BLaER1 (cell line): Measurements from ENCODE around the gene NAPA.
A peak's percentile ranks its signal among the peaks of the same experiment; 100 is the strongest.

Source experiments
- H3K27ac ChIP-seq: shearing (Covaris generic); formaldehyde crosslinking; 2 replicates; pipeline ENCODE4 v1.8.1; 2022
- H3K27me3 ChIP-seq: shearing (Covaris generic); formaldehyde crosslinking; 2 replicates; pipeline ENCODE4 v1.8.1; 2022
- H3K36me3 ChIP-seq: shearing (Covaris generic); formaldehyde crosslinking; 2 replicates; pipeline ENCODE4 v1.8.1; 2022
- H3K4me1 ChIP-seq: shearing (Covaris generic); formaldehyde crosslinking; 2 replicates; pipeline ENCODE4 v1.8.1; 2022
- H3K4me2 ChIP-seq: shearing (Covaris generic); formaldehyde crosslinking; 2 replicates; pipeline ENCODE4 v1.8.1; 2022
- H3K4me3 ChIP-seq: shearing (Covaris generic); formaldehyde crosslinking; 2 replicates; pipeline ENCODE4 v1.8.1; 2022
- H3K9ac ChIP-seq: shearing (Covaris generic); formaldehyde crosslinking; 2 replicates; pipeline ENCODE4 v1.8.1; 2022
- H3K9me3 ChIP-seq: shearing (Covaris generic); formaldehyde crosslinking; 2 replicates; pipeline ENCODE4 v1.8.1; 2022
- H4K20me1 ChIP-seq: shearing (Covaris generic); formaldehyde crosslinking; 2 replicates; pipeline ENCODE4 v1.8.1; 2022
- Cebpa-rat ChIP-seq: shearing (Covaris generic); IDR thresholded peaks from 2 replicates; pipeline ENCODE4 v1.8.1; 2022

Gene NAPA

DNA sequence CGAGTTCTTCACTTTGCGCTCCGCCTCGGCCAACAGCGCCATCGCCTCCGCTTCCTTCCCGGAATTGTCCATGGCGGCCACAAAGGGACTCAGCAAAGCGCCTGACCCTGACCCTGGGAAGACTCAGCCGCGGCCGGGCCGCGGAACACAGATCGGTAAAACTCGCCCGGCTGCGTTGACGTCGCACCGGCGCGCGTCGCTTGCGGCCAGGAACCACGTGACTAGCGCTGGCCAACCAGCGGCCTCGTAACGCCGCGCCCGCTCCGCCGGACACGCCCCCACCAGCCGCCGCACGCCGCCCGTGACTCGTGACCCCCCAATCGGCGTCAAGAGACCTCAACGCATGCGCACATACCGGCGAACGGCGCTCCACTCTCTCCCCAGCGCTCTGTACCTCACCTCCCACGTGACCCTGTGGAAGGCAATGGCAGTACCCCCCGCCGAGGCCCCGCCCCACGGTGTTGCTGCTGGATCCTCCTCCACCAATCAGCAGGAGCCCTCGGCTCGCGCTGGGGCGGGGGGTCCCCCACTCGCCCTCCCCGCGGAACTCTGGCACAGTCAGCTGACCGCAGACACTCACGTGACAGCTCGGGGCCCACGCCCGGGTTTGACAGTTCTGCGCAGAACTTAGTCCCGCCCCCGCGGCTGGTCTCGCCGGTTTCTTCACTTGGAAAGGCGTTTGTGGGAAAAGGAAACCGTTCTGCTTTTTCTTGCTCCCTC lies at the start of gene NAPA:
NAPA (minus strand) TSS at position 195 of the 720 bp plus-strand sequence; CDS start at position 72, 123 bp downstream.
- peak within 1 kb of the TSS; percentile 90 for H3K27ac ChIP-seq
- no peak for TF ChIP-seq Cebpa-rat

DNA sequence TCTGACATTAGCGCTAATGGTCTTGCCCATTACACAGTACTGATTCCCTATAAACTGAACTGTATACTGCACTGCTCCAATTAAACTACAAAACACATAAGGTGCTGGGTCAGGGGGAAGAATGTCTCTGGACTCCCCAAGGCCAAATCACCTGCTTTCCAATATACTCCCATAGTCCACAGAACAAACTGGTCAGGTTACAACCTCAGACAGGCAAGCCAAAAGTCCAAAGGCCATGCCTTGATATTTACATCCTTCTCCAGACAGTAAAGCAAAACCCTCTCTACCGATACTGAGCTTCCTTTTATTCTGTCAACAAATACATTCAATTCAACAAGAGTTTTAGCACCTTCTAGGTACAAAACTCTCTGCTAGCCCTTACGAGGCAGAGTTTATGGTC lies 49.2 kb upstream of the NAPA start:
- no peak overlapping the region for H3K4me3 ChIP-seq
- H3K27me3 ChIP-seq = no peaks in the 10 kb centered on the region
- H4K20me1 ChIP-seq = no peaks in the 10 kb centered on the region
- H3K9ac ChIP-seq = no peak overlapping the region
- H3K27ac ChIP-seq = no peak overlapping the region
- H3K4me2 ChIP-seq = no peak overlapping the region
- no peaks in the 10 kb centered on the region for H3K4me1 ChIP-seq
- H3K36me3 ChIP-seq = no peaks in the 10 kb centered on the region
- H3K9me3 ChIP-seq = no peaks in the 10 kb centered on the region
- TF ChIP-seq Cebpa-rat = no peak

More for the DNA sequence above, at the start of gene NAPA:
- Histone ChIP-seq H3K4me1 (peaks cover 75% of the 10 kb centered on the region), H4K20me1 (peaks cover 72% of the 10 kb centered on the region), H3K9me3 (no peaks in the 10 kb centered on the region), H3K9ac (peak within 1 kb of the TSS; percentile 98), H3K36me3 (peaks cover 17% of the 10 kb centered on the region), H3K4me2 (peak within 1 kb of the TSS; percentile 100), H3K4me3 (peak within 1 kb of the TSS; percentile 98), H3K27me3 (peaks cover 22% of the 10 kb centered on the region)

DNA sequence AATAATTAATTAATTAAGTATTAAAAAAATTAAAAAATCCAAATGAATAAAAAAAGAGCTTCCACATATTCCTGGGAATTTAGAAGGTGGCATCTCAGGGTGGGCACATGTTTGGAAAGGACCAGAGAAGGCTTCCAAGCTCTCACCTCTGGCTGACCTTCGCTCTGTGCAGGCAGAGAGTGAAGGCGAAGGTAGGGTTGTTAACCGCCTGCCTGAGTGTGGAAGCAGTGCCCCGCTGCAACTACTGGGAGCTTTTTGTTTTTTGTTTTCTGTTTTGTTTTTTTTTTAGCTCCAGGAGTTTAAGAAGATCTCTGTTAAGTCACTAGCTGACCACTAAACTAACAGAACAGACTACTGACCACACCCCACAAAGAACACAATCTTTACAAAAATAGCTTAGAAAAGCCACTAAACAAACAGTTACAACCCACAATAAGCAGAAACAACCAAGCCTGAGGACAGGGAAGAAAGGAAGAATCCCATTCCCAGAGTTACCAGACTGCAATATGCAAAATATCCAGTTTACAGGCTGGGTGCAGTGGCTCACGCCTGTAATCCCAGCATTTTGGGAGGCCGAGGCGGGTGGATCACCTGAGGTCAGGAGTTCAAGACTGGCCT lies 46.7 kb upstream of the NAPA start:
- Histone ChIP-seq H3K4me2 (no peak overlapping the region), H3K4me3 (no peak overlapping the region), H3K27me3 (no peaks in the 10 kb centered on the region), H3K9me3 (no peaks in the 10 kb centered on the region), H4K20me1 (no peaks in the 10 kb centered on the region), H3K4me1 (no peaks in the 10 kb centered on the region), H3K36me3 (no peaks in the 10 kb centered on the region), H3K9ac (no peak overlapping the region), H3K27ac (no peak overlapping the region)
- no peak for TF ChIP-seq Cebpa-rat

DNA sequence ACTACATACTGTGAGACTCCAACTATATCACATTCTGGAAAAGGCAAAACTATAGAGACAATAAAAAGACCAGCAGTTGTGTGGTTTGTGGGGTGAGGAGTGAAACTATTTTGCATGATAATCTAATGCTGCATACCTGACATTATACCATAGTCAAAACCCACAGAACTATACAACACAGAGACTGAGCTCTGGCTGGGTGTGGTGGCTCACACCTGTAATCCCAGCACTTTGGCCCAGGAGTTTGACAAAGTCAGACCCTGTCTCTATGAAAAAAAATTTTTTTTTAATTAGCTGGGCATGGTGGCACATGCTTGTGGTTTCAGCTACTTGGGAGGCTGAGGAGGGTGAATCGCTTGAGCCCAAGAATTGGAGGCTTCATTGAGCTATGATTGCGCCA lies 46.1 kb upstream of the NAPA start:
- Histone ChIP-seq H3K4me3 (no peak overlapping the region), H3K9ac (no peak overlapping the region), H3K9me3 (no peaks in the 10 kb centered on the region), H3K36me3 (no peaks in the 10 kb centered on the region), H3K27me3 (no peaks in the 10 kb centered on the region), H3K4me1 (no peaks in the 10 kb centered on the region), H3K27ac (no peak overlapping the region), H4K20me1 (no peaks in the 10 kb centered on the region), H3K4me2 (no peak overlapping the region)
- no peak for TF ChIP-seq Cebpa-rat

DNA sequence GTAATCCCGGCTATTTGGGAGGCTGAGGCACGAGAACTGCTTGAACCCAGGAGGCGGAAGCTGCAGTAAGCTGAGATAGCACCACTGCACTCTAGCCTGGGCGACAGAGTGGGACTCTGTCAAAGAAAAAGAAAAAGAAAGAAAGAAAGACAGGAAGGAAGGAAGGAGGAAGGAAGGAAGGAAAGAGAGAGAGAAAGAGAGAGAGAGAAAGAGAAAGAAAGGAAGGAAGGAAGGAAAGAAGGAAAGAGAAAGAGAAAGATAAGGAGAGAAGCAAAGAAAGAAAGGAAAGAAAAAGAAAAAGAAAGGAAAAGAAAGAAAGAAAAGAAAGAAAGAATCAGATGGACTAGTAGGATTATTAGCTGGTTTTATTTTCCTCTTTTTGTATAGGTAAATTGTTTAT lies 35.3 kb upstream of the NAPA start:
- Histone ChIP-seq H4K20me1 (no peaks in the 10 kb centered on the region), H3K9ac (no peak overlapping the region), H3K36me3 (no peaks in the 10 kb centered on the region), H3K4me1 (no peaks in the 10 kb centered on the region), H3K27me3 (peaks cover 22% of the 10 kb centered on the region), H3K4me2 (no peak overlapping the region), H3K27ac (no peak overlapping the region), H3K4me3 (no peak overlapping the region), H3K9me3 (no peaks in the 10 kb centered on the region)
- no peak for TF ChIP-seq Cebpa-rat

DNA sequence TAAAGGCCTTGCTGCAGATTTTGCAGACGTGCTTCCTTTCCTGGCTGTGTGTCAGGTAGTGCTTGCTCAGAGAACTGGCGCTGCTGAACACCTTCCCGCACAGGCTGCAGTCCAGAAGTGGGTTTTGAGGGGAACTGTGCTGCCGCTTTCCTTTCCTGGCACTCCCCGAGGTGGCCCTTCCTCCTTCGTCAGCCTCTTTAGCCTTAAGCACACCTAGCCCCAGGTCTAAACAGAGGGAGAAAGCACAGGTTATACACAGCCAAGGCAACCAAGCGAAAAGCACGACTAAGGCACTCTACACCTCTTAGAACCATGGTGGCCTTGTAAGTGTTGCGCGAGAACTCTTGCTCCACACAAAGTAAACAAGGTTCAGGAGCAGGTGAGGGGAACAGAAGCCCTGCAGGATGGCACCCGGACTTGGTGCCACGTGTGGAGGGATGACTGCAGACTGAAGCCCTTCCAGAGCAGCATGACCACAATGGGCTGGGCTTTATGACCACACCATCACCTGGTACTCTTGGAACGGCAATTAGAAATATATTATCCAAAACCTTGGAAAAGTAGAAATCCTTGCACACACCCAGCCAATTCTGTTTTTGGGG lies 34.5 kb upstream of the NAPA start:
- peaks cover 30% of the 10 kb centered on the region for H3K27me3 ChIP-seq
- no peak overlapping the region for H3K27ac ChIP-seq
- H3K4me1 ChIP-seq = no peaks in the 10 kb centered on the region
- no peaks in the 10 kb centered on the region for H3K36me3 ChIP-seq
- no peak overlapping the region for H3K4me3 ChIP-seq
- no peak overlapping the region for H3K9ac ChIP-seq
- no peak overlapping the region for H3K4me2 ChIP-seq
- H4K20me1 ChIP-seq = peaks cover 4% of the 10 kb centered on the region; the same call in 1 of the 2 replicates
- no peak for TF ChIP-seq Cebpa-rat
- H3K9me3 ChIP-seq = no peaks in the 10 kb centered on the region

DNA sequence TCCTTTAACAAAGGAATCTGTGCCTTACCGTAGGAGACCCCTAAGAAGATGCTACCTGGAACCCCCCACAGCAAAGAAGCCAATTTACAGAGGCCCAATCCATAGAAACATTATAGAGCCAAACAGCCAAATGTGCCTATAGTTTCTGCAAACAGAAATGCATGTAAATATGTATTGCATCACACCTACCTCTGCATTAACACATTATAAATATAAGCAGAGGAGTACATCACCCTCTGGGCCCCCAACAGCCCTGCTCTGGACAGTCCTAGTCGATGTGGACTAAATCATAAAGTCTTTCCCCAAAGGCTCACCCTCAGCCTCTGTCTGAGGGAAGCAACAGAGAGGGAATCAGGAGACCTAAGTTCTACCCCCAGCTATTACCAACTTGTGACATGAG lies 32.3 kb upstream of the NAPA start:
- no peak; the same call in 1 of the 2 replicates for TF ChIP-seq Cebpa-rat
- H3K9ac ChIP-seq = no peak overlapping the region
- H3K27me3 ChIP-seq = peaks cover 40% of the 10 kb centered on the region
- no peaks in the 10 kb centered on the region for H3K4me1 ChIP-seq
- peaks cover 6% of the 10 kb centered on the region; the same call in 1 of the 2 replicates for H4K20me1 ChIP-seq
- H3K27ac ChIP-seq = no peak overlapping the region
- no peaks in the 10 kb centered on the region for H3K36me3 ChIP-seq
- no peak overlapping the region for H3K4me3 ChIP-seq
- H3K4me2 ChIP-seq = no peak overlapping the region
- H3K9me3 ChIP-seq = no peaks in the 10 kb centered on the region

DNA sequence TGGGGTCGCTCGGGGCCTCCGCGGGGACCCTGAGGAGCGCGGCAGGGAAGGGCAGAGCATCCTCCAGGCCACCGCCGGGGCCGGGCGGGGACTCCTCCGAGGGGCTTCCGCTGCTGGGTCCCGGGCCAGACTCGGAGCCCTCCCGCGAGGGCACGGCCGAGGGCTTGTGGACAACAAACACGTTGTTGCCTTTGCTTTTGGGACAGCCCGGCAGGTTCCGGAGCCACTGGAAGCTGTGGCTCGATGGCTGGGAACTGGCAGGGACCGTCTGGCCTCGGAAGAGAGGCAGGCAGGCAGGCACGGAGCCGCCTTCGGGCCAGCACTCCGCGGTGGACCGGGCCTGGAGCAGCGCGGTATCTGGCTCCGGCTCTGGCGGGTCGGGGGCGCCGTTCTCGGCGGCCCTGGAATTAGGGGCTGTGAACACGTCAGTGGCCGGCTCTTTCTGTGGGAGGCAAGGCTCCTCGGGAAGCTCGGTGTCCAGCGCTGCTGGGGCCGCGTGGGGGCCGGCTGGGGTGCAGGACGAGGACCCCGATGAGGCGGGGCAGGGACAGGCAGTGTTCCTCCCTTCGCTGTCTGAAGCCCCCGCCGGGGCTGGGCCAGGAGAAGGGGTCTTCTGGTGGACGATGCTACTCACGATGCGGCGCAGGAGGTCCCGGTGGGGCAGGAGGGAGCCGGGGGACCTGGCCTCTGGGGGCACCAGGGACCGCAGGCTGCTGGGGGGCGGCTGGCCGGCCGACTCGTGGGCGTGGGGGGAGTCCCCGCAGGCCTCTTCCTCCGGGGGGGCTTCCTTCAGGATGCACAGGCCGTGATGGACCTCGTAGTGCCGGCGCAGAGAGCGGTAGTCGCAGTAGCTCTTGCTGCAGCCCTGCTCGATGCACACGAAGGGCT lies 30.4 kb upstream of the NAPA start:
- Histone ChIP-seq H3K9me3 (no peaks in the 10 kb centered on the region), H4K20me1 (peaks cover 6% of the 10 kb centered on the region; the same call in 1 of the 2 replicates), H3K36me3 (no peaks in the 10 kb centered on the region), H3K9ac (no peak overlapping the region), H3K27me3 (peaks cover 40% of the 10 kb centered on the region), H3K27ac (no peak overlapping the region), H3K4me1 (no peaks in the 10 kb centered on the region), H3K4me3 (no peak overlapping the region), H3K4me2 (no peak overlapping the region)
- TF ChIP-seq Cebpa-rat = no peak

DNA sequence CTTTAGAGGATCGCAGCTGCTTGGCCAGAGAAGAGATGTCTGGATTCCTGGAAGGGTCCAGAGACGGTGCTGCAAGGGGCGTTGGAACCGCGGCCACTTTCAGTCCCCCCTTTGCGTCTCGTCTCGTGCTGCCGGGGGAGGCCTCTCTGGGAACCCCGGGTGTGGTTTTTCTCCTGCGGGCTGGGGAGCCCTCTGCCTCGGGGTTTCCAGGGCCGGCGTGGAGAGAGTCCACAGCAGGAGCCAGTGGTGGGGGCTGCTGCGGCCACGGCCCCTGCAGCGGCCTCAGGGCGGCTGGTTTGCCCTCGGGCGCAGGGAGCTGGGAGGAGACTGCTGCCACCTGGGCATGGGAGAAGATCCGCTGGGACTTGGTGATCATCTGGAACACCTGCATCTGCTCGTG lies 29.6 kb upstream of the NAPA start:
- Histone ChIP-seq H3K27ac (no peak overlapping the region), H3K9me3 (no peaks in the 10 kb centered on the region), H3K4me3 (no peak overlapping the region), H3K36me3 (no peaks in the 10 kb centered on the region), H3K27me3 (peaks cover 40% of the 10 kb centered on the region), H3K4me1 (no peaks in the 10 kb centered on the region), H3K9ac (no peak overlapping the region), H3K4me2 (no peak overlapping the region), H4K20me1 (peaks cover 6% of the 10 kb centered on the region; the same call in 1 of the 2 replicates)
- TF ChIP-seq Cebpa-rat = no peak
